CD4-positive, alpha-beta T cell (primary cell): Measurements from ENCODE around the gene IFTAP. TPM values are rescaled to one million over a fixed set of nuclear protein-coding genes. Genes with fewer than 3 reads are reported as not detected.
A peak's percentile ranks its signal among the peaks of the same experiment; 100 is the strongest.

Experiments used
- ATAC-seq: fragments of 200-7000 bp; cut with Tn5 transposase; one replicate; pipeline ENCODE4 v1.10.0; 2022; ENCODE audit warnings: mild to moderate bottlenecking; ENCODE audit not compliant: poor library complexity
- CTCF ChIA-PET: fragments of 350-600 bp; sonication (Branson Sonifier 250); formaldehyde crosslinking; loops from one replicate; lab custom pipeline; 2021; ENCODE audit warnings: antibody characterized with exemption, inconsistent platforms; lab: Charles Lee
- POLR2A ChIA-PET: fragments of 350-600 bp; sonication (Branson Sonifier 250); formaldehyde crosslinking; loops from one replicate; lab custom pipeline; 2021; ENCODE audit warnings: antibody characterized with exemption, inconsistent platforms; lab: Charles Lee
- DNase-seq, 14 experiments: peaks; one replicate each; pipeline ENCODE4 v3.0.0-alpha.2; 2013 to 2020; ENCODE audit warnings: mixed read lengths in 2 of 14
- H3K27ac ChIP-seq, 2 donors: one replicate each; pipeline versions ENCODE4 v1.5.1 to v1.7.0; 2013; ENCODE audit warnings: low read length in 2 of 2, low read depth in 1 of 2, mild to moderate bottlenecking in 1 of 2
- H3K27me3 ChIP-seq, 2 experiments: 1 replicate in 1 of 2; 2 replicates in 1 of 2; pipeline versions ENCODE4 v1.6.1 to v1.7.0; 2013; ENCODE audit warnings: low read length in 2 of 2, control low read depth in 1 of 2, mild to moderate bottlenecking in 1 of 2, moderate library complexity in 1 of 2; ENCODE audit not compliant: insufficient read depth in 2 of 2, control insufficient read depth in 1 of 2
- H3K36me3 ChIP-seq: one replicate; pipeline ENCODE4 v1.6.1; 2013; ENCODE audit warnings: low read length, control low read depth; ENCODE audit not compliant: insufficient read depth
- H3K4me1 ChIP-seq: one replicate; pipeline ENCODE4 v1.6.1; 2013; ENCODE audit warnings: low read length, control low read depth; ENCODE audit not compliant: insufficient read depth
- H3K4me3 ChIP-seq: one replicate; pipeline ENCODE4 v1.5.1; 2013; ENCODE audit warnings: mild to moderate bottlenecking, low read length, moderate library complexity
- H3K9me3 ChIP-seq, 2 experiments: 1 replicate in 1 of 2; 2 replicates in 1 of 2; pipeline versions ENCODE4 v1.6.1 to v1.7.0; 2013; ENCODE audit warnings: low read length in 2 of 2, mild to moderate bottlenecking in 2 of 2, control low read depth in 1 of 2, moderate library complexity in 1 of 2; ENCODE audit not compliant: control insufficient read depth in 1 of 2, insufficient read depth in 1 of 2
- H3K27ac Mint-ChIP-seq: one replicate; pipeline ENCODE4 v1.8.0; 2020; ENCODE audit warnings: mixed read lengths
- H3K27me3 Mint-ChIP-seq: one replicate; pipeline ENCODE4 v1.8.0; 2021; ENCODE audit warnings: mixed read lengths
- H3K36me3 Mint-ChIP-seq: one replicate; pipeline ENCODE4 v1.8.0; 2021; ENCODE audit warnings: low read depth, mixed read lengths
- H3K4me1 Mint-ChIP-seq: one replicate; pipeline ENCODE4 v1.8.0; 2021; ENCODE audit warnings: low read depth, mixed read lengths
- H3K4me3 Mint-ChIP-seq: one replicate; pipeline ENCODE4 v1.8.0; 2020; ENCODE audit warnings: mild to moderate bottlenecking, mixed read lengths
- H3K9me3 Mint-ChIP-seq: one replicate; pipeline ENCODE4 v1.8.0; 2020; ENCODE audit warnings: mixed read lengths
- intact Hi-C, 2 experiments: fragments of 100-400 bp; cut with DNase I in 1 of 2; cut with micrococcal nuclease in 1 of 2; formaldehyde crosslinking; loops; one replicate each; pipeline versions ENCODE4 v1.15.1 to v1.9.0; 2023 to 2025; cut with DNase I, micrococcal nuclease
- total RNA-seq, 174 experiments: library from RNA in 2 of 174; stranded (reverse) in 2 of 174; gene quantifications; one replicate each; pipeline ENCODE4 v1.2.3 and lab custom pipeline; 2021 to 2026
- TF ChIP-seq, protein P1 (sequence below): fragments of 200-600 bp; IDR thresholded peaks from one replicate; pipeline ENCODE4 v1.8.0; 2022; ENCODE audit warnings: antibody characterized with exemption, mild to moderate bottlenecking

Gene IFTAP
- total RNA-seq, 2 experiments from 2014 or later, result 1.7 to 1.9 TPM

DNA sequence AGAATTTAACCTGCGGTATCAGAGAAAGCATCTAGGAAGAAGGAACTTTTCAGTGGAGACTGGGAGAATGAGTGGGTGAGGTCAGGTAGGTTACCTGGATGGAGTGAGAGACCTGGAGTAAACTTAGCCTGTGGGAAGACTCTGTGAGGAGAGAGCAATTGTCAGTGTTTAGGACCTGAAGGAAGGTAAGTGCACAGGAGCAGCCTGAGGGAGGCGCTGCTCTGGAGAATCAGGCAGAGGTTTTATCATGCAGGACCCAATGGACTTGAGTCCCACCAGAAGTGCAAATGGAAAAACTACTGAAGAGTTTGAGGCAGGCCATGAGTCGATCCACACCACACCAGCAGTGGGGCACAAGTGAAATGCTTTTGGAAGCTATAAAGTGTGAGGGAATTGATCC is 10.6 kb upstream of the IFTAP start:
- TF ChIP-seq, protein P1, sequence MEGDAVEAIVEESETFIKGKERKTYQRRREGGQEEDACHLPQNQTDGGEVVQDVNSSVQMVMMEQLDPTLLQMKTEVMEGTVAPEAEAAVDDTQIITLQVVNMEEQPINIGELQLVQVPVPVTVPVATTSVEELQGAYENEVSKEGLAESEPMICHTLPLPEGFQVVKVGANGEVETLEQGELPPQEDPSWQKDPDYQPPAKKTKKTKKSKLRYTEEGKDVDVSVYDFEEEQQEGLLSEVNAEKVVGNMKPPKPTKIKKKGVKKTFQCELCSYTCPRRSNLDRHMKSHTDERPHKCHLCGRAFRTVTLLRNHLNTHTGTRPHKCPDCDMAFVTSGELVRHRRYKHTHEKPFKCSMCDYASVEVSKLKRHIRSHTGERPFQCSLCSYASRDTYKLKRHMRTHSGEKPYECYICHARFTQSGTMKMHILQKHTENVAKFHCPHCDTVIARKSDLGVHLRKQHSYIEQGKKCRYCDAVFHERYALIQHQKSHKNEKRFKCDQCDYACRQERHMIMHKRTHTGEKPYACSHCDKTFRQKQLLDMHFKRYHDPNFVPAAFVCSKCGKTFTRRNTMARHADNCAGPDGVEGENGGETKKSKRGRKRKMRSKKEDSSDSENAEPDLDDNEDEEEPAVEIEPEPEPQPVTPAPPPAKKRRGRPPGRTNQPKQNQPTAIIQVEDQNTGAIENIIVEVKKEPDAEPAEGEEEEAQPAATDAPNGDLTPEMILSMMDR, result no peak
- Mint-ChIP-seq H3K4me1 (no peaks in the 10 kb centered on the region), H3K4me3 (no peak overlapping the region), H3K36me3 (no peaks in the 10 kb centered on the region), H3K27ac (no peak overlapping the region), H3K27me3 (peaks cover 10% of the 10 kb centered on the region), H3K9me3 (peaks cover 7% of the 10 kb centered on the region)
- H3K4me1 ChIP-seq, result no peaks in the 10 kb centered on the region
- POLR2A ChIA-PET, result no interaction called here
- H3K27me3 ChIP-seq, result no peaks in the 10 kb centered on the region
- H3K9me3 ChIP-seq, result peaks cover 7 to 8% of the 10 kb centered on the region in 2 experiments
- intact Hi-C loops, result no loop called here
- ATAC-seq (no peak), DNase-seq (no peak)
- CTCF ChIA-PET, result no interaction called here
- H3K36me3 ChIP-seq, result no peaks in the 10 kb centered on the region
- no peak overlapping the region for H3K27ac ChIP-seq
- H3K4me3 ChIP-seq, result no peak overlapping the region

DNA sequence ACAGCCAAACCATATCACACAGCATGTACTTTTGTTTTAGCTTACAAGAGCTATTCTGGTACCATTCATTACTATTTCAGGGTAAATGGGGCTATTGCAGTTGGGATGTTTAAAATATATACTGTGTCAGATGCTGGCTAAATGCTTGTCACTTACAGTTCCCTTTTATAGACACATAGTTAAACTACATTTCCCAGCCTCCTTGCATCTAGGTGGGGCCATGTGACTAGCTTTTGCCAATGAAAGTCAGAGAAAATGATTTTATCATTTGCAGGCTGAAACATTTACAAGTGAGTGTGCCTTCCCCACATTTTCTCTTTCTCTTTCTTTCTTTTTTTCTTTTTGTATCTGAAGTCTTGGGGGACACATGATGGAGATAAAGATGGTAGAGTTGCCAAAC is 7.8 kb upstream of the IFTAP start:
- intact Hi-C loops, result no loop called here
- Histone ChIP-seq H3K4me1 (no peaks in the 10 kb centered on the region), H3K36me3 (no peaks in the 10 kb centered on the region), H3K27ac (no peak overlapping the region), H3K27me3 (no peaks in the 10 kb centered on the region), H3K4me3 (no peak overlapping the region), H3K9me3 (peaks cover 2 to 6% of the 10 kb centered on the region in 2 experiments)
- peak in 2 of 14 experiments; percentile 3 to 7 for DNase-seq
- Mint-ChIP-seq H3K4me3 (no peak overlapping the region), H3K27ac (no peak overlapping the region), H3K4me1 (no peaks in the 10 kb centered on the region), H3K9me3 (peaks cover 7% of the 10 kb centered on the region), H3K27me3 (peaks cover 6% of the 10 kb centered on the region), H3K36me3 (no peaks in the 10 kb centered on the region)
- ATAC-seq, result peak; percentile 44
- ChIA-PET POLR2A (no interaction called here), CTCF (no interaction called here)
- TF ChIP-seq, protein P1, result no peak

DNA sequence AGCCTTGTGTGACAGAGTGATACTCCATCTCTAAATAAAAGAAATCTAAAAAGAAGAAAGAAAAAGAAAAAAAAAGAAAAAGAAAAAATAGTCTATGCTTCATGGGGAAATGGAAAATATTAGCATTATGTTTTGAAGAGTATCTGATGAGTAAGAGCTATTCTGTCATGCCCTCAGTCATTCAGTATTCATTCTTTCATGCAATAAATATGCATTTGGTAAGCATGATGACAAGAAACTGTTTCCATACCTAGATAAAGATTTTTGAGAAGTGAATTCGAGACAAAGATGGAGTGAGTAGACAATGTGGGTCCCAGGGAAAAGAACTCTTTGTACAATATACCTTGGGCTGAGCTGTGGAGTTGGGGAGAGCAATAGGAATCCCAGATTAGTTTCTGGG is 6.2 kb upstream of the IFTAP start:
- ChIA-PET POLR2A (no interaction called here), CTCF (no interaction called here)
- no peaks in the 10 kb centered on the region for H3K9me3 Mint-ChIP-seq
- no peaks in the 10 kb centered on the region for H3K36me3 Mint-ChIP-seq
- Histone ChIP-seq H3K36me3 (no peaks in the 10 kb centered on the region), H3K27ac (no peak overlapping the region), H3K27me3 (peaks cover under 1 to 5% of the 10 kb centered on the region in 2 experiments), H3K4me1 (no peaks in the 10 kb centered on the region), H3K4me3 (no peak overlapping the region), H3K9me3 (no peaks in the 10 kb centered on the region)
- H3K4me1 Mint-ChIP-seq, result no peaks in the 10 kb centered on the region
- intact Hi-C loops, result no loop called here
- ATAC-seq (no peak), DNase-seq (no peak)
- TF ChIP-seq, protein P1, result no peak
- no peak overlapping the region for H3K27ac Mint-ChIP-seq
- peaks cover 12% of the 10 kb centered on the region for H3K27me3 Mint-ChIP-seq
- H3K4me3 Mint-ChIP-seq, result no peak overlapping the region
